Measurements from ENCODE around the gene AXIN1. TPM values are rescaled to one million over a fixed set of nuclear protein-coding genes. Genes with fewer than 3 reads are reported as not detected.

AXIN1 gene
- total and polyA plus RNA-seq, 9 of the 15 experiments (the other 6 are each of a cell fraction or from before 2014, with no cell fraction given), result 0.42 to 58.0 (median 25.9) TPM

DNA sequence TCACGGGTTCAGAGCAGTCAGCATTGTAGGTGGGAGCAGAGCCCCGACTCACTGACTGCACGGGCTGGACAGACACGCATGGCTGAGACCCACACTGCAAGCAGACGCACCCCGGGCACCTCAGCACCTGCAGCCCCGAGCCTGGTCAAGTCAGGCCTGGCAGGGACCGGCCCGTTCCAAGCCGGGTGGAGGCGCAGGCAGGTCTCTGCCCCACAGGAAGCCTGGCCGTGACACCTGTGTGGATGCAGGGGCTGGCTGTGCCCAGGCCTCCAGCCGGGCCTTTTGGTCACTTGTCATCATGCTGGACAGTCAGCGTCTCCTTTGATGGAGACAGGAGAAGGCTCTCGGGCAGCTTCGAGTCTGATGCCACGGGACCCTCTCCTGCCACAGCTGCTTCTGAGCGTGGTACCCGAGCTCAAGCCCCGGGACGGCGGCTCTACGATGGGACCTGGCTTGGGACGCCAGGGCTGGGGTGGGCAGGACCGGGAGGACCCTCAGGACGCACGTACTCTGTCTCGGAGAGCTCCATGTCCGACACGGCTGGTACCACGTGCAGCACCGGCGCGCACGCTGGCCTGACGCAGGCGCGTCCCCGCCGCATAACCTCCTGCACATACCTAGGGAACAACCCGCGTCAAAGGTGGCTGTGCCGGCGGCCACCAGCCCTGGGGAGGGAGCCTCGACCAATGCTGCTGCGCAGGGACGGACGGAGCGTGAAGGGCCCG, 61.7 kb downstream of the AXIN1 start:
- no peak overlapping the region for H2AFZ ChIP-seq (ENCODE audit: low read depth, low read length)
- no peaks in the 10 kb centered on the region for H3K9me3 ChIP-seq (replicated peaks; ENCODE audit: control insufficient read depth, insufficient read depth, low read depth, low read length)
- H3K4me1 ChIP-seq (replicated peaks in 1 of 2; ENCODE audit: control insufficient read depth in 2 of 2, insufficient read depth in 2 of 2, low read length in 2 of 2), result peaks cover 0 to 25% of the 10 kb centered on the region in 2 experiments; a peak in 2 of 5 replicates
- ATAC-seq (no peak), DNase-seq (ENCODE audit: extremely low read depth in 1 of 4, low spot score in 3 of 4) (no peak), FAIRE-seq (no peak)
- ChIA-PET POLR2A (interaction anchor here (0.6 kb wide), 1 partner anchor 45 kb away, joined by 3 read pairs; no protein-coding TSS in a partner anchor), CTCF (ENCODE audit: low intra/inter-chr PET ratio) (no interaction called here)
- no peak overlapping the region for H3K4me3 ChIP-seq
- peaks cover 77% of the 10 kb centered on the region; the same call in 1 of the 3 replicates for H3K36me3 ChIP-seq (ENCODE audit: control insufficient read depth, insufficient read depth, low read length)
- H4K20me1 ChIP-seq (replicated peaks; ENCODE audit: control insufficient read depth, insufficient read depth, low read length), result no peaks in the 10 kb centered on the region
- intact Hi-C loops (cut with micrococcal nuclease) (no loop called here), in situ Hi-C loops (cut with MboI) (no loop called here)
- H3K27ac ChIP-seq (ENCODE audit: extremely low read depth, low read depth, low read length), result no peak overlapping the region
- no peaks in the 10 kb centered on the region for H3K27me3 ChIP-seq (ENCODE audit: control insufficient read depth in 2 of 2, insufficient read depth in 2 of 2, low read length in 2 of 2)
- no TSS peak for BruUV-seq (replicated peaks)
- WGBS (ENCODE audit: insufficient coverage, low coverage, missing lambda C conversion rate), result 95% methylated on average over 32 of the region's 50 CpGs
- no peaks in the 10 kb centered on the region for H3K79me2 ChIP-seq (ENCODE audit: control insufficient read depth, insufficient read depth, low read length)
- no peaks in the 10 kb centered on the region for H3K9me1 ChIP-seq (ENCODE audit: control insufficient read depth, insufficient read depth, low read length)
- no peak overlapping the region; a peak in 1 of 4 replicates for H3K9ac ChIP-seq (ENCODE audit: insufficient read depth in 1 of 2, low read depth in 2 of 2, low read length in 2 of 2)
- no peak overlapping the region for H3K4me2 ChIP-seq (ENCODE audit: insufficient read depth, low read length)
- TF ChIP-seq, protein P1, sequence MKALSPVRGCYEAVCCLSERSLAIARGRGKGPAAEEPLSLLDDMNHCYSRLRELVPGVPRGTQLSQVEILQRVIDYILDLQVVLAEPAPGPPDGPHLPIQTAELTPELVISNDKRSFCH (CRISPR knock-in tag; IDR thresholded peaks at IDR 0.05), result no peak
- TF ChIP-seq, protein P1 (tag; IDR thresholded peaks at IDR 0.05), result no peak
- TF ChIP-seq HCFC1 (IDR thresholded peaks at IDR 0.05; ENCODE audit: low read depth, low read length) (no peak), ZBTB17 (CRISPR knock-in tag; IDR thresholded peaks at IDR 0.05) (no peak), RAD21 (CRISPR knock-in tag; conservative IDR thresholded peaks at IDR 0.05 in 1 of 2, IDR thresholded peaks at IDR 0.05 in 1 of 2) (no peak), SREBF1 (IDR thresholded peaks at IDR 0.05; ENCODE audit: borderline replicate concordance, low read depth, low read length) (no peak)
- TF ChIP-seq, protein P2, sequence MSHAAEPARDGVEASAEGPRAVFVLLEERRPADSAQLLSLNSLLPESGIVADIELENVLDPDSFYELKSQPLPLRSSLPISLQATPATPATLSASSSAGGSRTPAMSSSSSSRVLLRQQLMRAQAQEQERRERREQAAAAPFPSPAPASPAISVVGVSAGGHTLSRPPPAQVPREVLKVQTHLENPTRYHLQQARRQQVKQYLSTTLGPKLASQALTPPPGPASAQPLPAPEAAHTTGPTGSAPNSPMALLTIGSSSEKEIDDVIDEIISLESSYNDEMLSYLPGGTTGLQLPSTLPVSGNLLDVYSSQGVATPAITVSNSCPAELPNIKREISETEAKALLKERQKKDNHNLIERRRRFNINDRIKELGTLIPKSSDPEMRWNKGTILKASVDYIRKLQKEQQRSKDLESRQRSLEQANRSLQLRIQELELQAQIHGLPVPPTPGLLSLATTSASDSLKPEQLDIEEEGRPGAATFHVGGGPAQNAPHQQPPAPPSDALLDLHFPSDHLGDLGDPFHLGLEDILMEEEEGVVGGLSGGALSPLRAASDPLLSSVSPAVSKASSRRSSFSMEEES (CRISPR knock-in tag; IDR thresholded peaks at IDR 0.05), result no peak
- TF ChIP-seq, protein P3, sequence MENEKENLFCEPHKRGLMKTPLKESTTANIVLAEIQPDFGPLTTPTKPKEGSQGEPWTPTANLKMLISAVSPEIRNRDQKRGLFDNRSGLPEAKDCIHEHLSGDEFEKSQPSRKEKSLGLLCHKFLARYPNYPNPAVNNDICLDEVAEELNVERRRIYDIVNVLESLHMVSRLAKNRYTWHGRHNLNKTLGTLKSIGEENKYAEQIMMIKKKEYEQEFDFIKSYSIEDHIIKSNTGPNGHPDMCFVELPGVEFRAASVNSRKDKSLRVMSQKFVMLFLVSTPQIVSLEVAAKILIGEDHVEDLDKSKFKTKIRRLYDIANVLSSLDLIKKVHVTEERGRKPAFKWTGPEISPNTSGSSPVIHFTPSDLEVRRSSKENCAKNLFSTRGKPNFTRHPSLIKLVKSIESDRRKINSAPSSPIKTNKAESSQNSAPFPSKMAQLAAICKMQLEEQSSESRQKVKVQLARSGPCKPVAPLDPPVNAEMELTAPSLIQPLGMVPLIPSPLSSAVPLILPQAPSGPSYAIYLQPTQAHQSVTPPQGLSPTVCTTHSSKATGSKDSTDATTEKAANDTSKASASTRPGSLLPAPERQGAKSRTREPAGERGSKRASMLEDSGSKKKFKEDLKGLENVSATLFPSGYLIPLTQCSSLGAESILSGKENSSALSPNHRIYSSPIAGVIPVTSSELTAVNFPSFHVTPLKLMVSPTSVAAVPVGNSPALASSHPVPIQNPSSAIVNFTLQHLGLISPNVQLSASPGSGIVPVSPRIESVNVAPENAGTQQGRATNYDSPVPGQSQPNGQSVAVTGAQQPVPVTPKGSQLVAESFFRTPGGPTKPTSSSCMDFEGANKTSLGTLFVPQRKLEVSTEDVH (IDR thresholded peaks at IDR 0.05; ENCODE audit: low read depth, partially characterized antibody), result no peak

Measured in K562 (cell line).